HUDEP-2 (cell line): ENCODE results near the gene PAIP2.
"Not testable (repeated sequence)": the region's sequence is repeated elsewhere in the genome, so short reads cannot be mapped to it uniquely, and the experiment has no call there.

Experiments
- DNase-seq, 76 experiments: peaks; one replicate each; lab custom pipeline; 2025; ENCODE audit not compliant: unreplicated experiment in 76 of 76; lab: John Stamatoyannopoulos, UW

The PAIP2 gene

GRCh38 chr5:139314276-139314675, 27.4 kb upstream of the PAIP2 start:
- DNase-seq, result no peak

DNA sequence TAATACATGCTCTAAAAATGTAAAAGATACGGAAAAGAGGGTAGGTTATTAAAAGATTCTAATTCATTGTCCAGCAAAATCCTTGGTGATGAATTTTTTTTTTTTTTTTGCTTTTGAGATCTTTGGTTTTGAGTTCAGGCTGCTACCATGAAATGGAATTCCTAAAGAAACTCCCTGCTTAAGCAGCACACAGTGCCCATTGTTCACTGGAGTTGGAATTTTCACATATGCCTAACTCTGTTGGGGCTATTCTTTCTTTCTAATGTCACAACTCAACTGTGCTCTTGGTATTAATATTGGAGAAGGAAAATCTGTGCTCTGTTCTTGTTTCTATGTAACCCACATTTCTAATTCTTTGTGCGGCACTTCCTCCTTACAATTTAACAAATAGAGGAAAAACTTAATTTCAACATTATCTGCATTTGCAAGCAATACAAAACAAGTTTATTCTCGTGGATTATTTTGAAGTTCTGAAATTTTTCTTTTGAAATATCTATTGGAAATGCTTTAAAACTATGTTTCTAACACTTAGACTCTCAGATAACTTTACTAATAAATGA, 26.5 kb upstream of the PAIP2 start:
- DNase-seq, result no peak

GRCh38 chr5:139335811-139336210, 5.8 kb upstream of the PAIP2 start:
- no peak for DNase-seq

GRCh38 chr5:139340051-139340450, 1.6 kb upstream of the PAIP2 start:
- no peak for DNase-seq

- no peak for DNase-seq
Observed at GRCh38 chr5:139341187-139341688, 416 bp upstream of the PAIP2 start.

DNA sequence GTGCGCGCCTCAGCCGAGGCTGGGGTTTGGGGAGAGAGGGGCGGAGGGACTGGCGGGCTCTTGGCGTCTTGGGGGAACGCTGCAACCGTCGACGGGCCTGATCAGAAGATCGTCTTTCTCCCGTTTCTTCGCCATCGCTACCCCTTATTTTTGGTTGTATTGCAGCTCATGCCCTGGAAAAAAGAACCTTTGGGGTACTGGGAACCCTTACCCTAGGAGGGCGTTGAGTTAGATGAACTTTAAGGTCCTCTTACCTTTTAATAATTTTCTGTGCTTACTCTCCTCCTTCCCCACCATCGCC, 719 bp downstream of the PAIP2 start:
- DNase-seq, result peak in 3 of 76 experiments; percentile 16 to 48 (median 27)

- no peak for DNase-seq
Observed at GRCh38 chr5:139343476-139343875, 1.8 kb downstream of the PAIP2 start.

DNA sequence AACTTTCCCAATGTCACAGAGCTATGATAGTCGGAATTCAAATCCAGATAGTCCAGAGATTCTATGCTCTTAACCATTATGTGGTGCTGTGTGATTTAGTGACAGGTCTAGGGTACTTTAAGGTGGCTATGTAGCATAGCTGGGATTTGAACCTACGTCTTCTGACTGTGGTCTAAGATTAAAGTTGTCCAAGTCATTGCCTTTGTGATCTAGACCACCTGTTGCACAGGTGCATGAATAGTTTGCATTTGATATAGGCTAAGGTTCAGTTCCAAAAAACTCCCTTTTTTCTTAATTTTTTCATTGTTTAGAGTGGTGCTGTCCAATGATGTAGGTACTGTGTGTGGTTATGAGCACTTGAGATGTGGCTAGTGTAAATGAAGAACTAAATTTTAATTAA, 2.5 kb downstream of the PAIP2 start:
- no peak for DNase-seq

GRCh38 chr5:139345442-139345841, 3.8 kb downstream of the PAIP2 start:
- DNase-seq, result not testable (repeated sequence)

GRCh38 chr5:139347863-139348262, 6.2 kb downstream of the PAIP2 start:
- not testable (repeated sequence) for DNase-seq

DNA sequence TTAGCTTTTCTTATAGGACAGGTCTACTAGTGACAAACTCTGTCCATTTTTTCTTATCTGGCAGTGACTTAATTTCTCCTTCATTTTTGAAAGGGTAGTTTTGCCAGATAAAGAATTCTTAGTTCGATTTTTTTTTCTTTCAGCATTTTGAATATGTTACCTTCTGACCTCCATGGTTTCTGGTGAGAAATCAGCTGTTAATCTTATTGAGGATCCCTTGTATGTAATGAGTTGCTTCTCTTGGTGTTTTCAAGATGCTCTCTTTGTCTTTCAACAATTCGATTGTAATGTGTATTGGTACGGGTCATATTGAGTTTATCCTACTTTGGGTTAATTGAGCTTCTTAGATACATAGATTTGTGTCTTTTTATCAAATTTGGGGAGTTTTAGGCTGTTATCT, 12.5 kb downstream of the PAIP2 start:
- no peak for DNase-seq

GRCh38 chr5:139355900-139356299, 14.2 kb downstream of the PAIP2 start:
- not testable (repeated sequence) for DNase-seq

DNA sequence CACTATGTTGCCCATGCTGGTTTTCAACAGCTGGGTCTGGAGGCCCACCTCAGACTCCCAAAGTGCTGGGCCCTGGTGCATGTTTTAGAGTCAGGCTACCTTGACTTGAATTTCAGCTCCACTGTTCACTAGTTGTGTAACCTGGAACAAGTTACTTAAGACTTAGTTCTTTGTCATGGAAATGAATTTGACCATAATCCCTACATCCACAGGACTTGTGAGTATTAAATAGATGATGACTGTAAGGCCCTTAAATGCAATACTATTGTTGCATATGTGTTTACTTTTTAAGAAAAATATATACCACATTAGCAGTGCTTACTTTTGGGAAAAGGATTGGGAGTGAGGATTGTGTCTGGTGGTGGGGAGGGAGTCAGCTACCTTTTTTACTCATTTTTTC, 16.4 kb downstream of the PAIP2 start:
- DNase-seq, result no peak

- no peak for DNase-seq
Observed at GRCh38 chr5:139360384-139360783, 18.7 kb downstream of the PAIP2 start.

DNA sequence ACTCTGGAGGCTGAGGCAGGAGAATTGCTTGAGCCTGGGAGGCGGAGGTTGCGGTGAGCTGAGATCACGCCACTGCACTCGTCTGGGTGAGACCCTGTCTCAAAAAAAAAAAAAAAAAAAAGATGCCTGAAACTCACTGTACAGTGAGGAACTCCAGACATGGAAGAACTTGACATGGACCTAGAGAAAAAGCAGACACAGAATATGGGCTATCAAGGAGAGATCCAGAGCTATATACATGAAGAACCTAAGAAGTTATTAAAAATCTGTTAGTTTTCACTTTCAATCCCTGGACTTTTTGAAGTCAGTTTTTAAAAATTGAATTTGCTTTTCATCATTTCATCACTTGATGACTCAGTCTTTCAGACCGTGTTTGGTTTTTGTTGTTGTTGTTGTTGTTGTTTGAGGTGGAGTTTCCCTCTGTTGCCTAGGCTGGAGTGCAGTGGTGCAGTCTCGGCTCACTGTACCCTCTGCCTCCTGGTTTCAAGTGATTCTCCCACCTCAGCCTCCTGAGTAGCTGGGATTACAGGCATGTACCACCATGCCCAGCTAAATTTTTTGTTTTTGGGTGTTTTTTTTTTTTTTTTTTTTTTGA, 20.3 kb downstream of the PAIP2 start:
- DNase-seq, result no peak

DNA sequence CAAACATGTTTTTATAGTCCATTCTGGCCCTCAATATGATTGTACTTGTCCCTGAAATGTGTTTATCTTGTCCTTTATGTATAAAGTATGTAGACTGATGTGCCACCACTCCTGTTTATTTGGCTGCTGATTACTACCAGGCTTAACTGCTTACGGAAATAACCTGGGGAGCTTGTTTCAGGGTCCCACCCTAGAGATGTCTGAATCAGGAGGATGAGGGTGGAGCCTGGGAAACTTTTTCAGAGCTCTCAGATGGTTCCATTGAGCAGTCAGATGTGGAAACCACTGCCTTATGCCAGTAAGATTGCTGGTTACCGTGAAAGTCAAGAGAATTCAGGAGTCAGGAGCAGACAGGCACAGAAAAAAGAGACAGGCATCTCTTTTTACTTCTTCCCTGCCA, 22.3 kb downstream of the PAIP2 start:
- DNase-seq, result no peak

GRCh38 chr5:139364466-139364865, 22.8 kb downstream of the PAIP2 start:
- DNase-seq, result no peak

GRCh38 chr5:139368613-139369012, 27.0 kb downstream of the PAIP2 start:
- DNase-seq, result peak in 1 of 76 experiments; percentile 8

DNA sequence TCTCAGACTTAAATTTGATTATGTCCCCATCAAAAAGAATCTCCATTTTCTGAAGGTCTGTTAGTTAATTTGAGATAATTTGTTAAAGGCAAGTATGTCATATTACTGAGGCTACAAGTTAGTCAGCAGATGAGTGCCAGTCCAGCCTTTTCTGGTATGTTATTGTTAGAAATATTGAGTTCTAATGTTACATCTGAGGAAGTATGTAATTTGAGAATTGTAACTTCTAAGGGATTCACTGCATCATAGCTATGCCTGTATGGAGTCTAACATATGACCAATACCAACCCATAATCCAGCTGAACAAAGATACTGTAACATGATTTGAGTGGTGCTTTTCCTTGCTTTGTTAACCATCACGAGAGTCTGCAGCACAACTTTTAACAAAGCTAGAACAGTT, 27.5 kb downstream of the PAIP2 start:
- no peak for DNase-seq

- DNase-seq, result no peak
Observed at GRCh38 chr5:139371482-139372435, 30.1 kb downstream of the PAIP2 start.

GRCh38 chr5:139374909-139375308, 33.3 kb downstream of the PAIP2 start:
- no peak for DNase-seq

DNA sequence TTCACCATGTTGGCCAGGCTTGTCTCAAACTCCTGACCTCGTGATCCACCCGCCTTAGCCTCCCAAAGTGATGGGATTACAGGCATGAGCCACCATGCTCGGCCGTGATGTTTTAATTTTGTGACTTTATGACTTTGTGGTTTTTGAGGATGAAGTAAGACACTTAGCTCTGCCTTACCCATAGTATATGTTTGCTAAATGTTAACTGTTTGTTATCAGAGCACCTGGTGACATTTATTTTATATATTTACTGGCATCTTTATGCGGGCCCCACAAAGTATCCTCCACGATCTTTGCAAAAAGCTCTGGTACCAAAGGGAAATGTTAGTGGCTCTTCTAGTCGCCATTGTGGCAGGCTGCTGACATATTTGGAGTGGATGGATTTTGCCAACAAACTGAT, 34.7 kb downstream of the PAIP2 start:
- no peak for DNase-seq
